Right renal cortex interstitium (tissue), 3 donors: ENCODE data around the gene SEMA5A. TPM values are rescaled to one million over a fixed set of nuclear protein-coding genes. Genes with fewer than 3 reads are reported as not detected.

Source experiments
- DNase-seq, 3 donors: peaks; one replicate each; pipeline ENCODE4 v3.0.0-alpha.2; 2013; ENCODE audit warnings: low read depth in 3 of 3, low spot score in 2 of 3
- polyA plus RNA-seq, 3 donors: library from polyadenylated mRNA; unstranded; fragments of 120-200 nt; gene quantifications; one replicate each; pipeline ENCODE4 v1.2.1, GENCODE V29; 2013; ENCODE audit not compliant: insufficient read length in 3 of 3

The SEMA5A gene
- polyA plus RNA-seq, 3 donors: 40.3 to 44.9 (median 40.9) TPM

DNA sequence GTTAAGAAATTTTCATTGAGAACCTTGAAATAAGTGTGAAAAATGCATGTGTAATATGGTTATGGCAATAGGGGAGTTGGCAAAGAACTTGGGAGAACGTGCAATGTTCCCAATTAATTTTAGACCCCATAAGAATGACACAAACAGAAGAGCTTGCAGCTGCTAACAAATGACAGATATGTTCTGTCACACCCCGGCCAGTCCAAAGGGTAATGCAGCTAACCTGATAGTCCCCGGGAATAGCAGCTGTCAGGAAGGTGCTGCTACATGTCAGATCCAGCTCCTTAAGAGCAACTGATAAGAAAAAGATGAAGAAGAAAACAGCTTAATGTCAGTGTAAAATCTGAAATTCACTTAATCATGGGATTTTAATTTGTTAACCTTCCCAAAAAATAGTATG, 30.4 kb downstream of the SEMA5A start:
- DNase-seq: no peak

DNA sequence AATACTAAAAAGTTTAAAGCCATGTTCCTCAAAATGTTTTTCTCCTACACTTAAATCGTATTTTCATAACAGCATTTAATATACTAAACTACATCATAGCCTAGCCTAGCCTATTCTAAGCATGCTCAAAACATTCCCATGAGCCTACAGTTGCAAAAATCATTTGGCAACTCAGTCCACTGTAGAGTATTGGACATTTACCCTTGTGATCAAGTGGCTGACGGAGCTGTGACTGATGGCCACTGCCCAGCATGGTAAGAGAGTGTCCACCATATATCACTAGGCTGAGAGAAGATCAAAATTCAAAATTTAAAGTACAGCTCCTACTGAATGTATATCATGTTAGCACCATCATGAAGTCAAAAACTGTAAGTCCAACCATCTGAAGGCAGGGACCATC, 30.9 kb downstream of the SEMA5A start:
- DNase-seq: no peak

DNA sequence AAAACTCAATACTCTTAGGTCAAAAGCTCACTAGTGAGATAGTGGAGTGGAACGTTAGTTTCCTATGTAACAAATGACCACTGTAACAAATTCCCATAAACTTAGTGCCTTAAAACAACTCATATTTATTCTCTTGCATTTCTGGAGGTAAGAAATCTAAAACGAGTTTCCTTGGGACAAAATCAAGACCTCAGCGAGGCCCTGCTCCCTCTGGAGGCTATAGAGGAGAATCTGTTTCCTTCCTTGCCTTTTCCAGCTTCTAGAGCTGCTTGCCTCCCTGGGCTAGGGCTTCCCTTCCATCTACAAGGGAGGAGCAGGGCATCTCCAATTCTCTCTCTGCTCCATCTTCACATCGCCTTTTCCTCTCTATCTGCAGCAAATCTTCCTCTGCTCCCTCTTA, 32.0 kb downstream of the SEMA5A start:
- DNase-seq: no peak

DNA sequence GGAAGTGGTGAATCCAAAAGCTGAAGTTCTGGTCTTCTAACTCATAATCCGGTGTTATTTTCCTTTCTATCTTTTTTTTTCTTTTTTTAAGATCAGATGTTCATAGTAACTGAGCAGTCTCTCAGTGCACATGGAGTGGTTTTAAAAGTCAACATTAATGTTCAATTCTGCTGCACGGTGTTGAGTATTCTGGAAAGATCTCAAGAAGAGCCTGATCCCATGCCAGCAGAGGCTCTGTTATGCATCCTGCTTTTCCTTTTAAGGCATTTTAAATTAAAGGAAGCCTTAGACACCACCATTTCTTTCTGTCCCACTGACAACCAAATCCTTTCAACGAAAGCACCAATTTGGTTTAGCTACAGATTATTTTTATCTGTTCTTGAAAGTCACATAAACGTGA, 33.4 kb downstream of the SEMA5A start:
- no peak for DNase-seq

DNA sequence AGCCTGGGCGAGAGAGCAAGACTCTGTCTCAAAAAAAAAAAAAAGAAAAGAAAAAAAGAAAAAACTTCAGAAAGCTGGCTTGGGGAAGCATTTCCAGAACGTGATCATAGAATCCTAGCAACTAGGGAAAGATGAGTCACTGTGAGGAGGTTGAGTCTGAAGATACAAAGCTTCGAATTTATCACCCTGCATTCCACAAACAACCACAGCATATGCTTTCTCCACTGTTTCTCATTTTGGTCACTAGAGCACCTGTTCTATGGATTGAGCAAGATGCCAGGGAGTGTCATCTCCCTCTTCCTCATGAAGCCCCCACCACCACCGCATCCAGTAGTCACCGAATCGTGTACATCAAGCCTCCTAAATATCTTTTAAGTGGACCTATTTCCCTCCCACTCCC, 37.9 kb downstream of the SEMA5A start:
- no peak for DNase-seq

DNA sequence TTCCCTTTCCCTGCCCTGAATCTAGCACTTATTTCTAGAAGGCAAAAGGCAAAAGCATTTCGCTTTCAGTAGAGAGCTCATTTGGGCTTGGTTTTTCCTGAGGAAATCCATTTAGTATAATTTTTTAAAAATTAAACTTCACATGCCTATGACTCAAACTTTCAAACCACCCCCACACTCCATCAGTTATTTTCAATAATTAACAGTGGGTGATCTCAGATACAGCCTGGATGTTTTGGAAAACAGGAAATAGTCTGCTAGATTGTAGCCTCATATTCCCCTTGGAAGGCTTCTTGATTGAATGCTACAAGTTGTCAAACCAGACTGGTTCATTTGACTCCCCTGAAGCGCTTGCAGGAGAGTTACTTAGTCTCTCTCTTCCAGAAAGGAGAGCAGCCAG, 40.6 kb downstream of the SEMA5A start:
- no peak for DNase-seq

DNA sequence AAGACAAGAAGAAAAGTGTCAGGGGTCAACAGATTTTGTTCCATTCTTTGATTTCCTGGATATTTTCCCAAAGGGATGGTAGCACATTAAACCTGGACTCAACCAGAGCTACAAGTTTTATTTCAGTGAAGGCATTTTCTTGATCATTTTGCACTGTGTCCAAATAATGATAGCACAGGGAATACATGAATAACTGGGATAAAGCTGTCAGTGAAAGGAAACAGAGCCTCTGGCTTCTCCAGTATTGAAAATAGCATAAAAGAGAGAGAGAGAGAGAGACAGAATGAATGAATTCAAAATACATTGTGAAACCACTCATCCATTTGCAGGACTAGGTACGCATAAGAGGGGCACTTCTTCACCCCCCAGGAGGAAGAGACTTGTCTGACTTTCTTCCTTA, 43.0 kb downstream of the SEMA5A start:
- no peak for DNase-seq

DNA sequence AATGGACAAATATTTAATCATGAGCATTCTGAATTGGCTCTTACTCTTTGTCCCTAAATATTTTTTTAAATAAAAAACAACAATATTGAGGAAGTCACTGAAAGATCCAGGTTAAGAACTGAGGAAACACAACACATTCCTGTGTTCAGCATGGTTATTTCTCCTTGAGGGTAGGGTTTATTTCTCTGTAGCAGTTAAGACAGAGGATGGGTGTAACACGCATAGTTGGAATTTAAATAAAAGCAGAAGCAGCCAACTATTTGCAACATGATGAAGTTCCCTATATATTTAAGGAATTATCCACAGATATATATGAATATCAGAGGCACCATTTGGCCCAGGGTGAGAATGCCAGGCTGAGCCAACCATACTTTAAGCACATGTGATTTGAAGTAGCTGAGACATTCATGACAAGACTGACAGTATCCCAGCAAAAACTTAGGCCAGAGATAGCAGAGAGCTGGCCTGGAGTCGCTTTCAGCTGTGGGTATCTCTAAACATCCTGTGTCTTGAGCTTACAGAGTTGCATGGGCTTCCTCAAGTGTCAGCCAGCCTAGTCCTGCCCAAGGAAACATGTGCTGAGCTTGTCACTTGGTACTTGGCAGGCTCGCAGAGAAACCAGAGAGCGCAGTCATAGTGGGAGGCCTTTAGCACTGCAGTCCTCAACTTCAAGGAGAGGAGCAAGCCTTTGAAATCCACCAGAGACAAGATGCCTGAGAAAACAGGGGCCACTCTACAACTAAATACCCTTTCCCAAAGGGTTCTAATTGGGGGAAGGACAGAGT, 43.6 kb downstream of the SEMA5A start:
- no peak for DNase-seq

DNA sequence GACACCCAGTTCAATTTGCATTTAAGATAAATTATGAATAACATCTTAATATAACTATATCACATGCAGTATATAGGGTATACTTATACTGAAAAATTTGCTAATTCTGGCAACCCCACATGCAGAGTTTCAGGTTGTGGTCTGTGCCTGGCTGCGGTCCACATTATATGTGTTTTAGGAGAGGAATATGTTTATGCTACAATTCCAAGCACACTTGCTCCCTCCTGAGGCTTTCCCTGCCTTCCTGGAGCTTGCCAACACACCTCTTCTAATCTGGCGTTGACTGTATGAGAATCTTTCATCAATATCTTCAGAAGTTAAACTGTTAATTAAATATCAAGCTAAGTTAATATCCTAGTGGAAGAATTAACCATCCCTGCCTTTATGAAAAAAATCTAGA, 45.2 kb downstream of the SEMA5A start:
- DNase-seq: no peak

DNA sequence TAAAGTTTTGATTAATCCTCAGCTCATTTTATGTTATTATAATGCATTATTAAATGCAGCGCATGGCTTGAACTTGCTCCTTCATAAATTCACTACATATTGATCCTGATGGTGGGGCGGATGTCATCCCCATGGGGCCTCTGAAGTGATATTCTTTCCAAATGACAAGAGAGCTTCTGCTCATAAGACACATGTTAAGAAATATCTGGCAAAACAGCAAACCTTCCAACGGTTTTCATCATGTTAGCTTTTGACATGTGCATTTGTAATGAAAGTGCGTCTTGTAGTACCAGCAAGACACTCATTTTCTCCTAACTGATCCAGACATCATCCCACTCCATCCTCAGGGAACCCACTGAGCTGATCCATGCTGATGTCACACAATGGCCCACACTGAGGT, 45.7 kb downstream of the SEMA5A start:
- no peak for DNase-seq

DNA sequence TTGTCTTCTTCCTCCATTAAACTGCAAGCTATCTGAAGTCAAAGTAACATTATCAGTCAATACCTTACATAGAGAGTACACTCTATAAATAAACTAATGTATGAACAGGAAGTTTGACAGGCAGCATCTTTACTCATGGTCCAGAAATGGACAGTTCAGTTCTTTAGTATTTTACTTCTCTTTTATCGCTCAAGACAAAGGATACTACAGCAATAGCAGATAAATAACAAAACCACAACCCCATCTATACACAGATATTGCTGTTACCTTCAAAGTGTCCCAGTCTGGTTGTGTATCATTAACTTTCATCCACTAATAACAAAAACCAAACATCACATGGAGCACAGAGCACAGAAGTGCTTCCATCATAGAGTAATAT, 46.4 kb downstream of the SEMA5A start:
- no peak for DNase-seq

DNA sequence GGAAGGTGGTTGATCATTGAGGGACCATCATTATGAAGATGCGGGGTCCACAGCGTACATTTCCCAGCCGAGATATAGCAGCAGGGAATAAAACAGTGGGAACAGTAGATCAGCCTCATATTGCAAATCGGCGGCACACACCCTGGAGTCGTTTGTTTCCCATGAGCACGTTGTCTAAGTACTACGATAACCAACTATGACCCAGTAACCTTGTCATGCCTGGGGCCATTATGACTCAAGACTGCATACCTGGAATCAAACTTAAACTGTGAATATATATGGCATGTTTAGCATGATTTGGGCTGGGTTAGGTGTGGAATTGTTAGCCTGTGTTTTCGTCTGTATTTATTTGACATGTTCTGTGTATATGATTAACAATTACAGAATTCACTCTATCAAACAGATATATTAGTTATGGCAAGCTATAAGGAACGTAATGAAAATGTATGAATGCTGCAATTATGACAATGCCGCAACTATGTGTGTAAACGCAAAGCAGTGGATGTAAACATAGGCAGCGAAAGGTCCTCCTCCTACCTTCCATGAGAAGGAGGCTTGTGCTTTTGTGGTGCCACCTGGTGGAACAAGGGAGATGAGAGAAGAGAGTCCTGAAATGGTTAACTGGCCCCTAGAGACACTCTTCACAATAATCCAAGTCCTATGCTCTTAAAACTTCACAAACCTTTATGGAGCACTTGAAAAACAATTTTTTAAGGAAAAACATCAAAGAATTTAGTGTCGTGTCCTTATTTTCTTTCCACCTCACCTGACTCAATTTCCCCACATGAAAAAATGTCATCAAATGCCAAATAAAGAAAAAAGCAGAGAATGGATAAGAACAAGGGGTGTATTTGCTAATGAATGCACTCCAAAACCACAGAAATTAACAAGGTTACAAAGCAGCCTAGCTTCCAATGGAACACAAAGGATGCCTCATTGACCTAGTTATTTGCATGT, 47.1 kb downstream of the SEMA5A start:
- no peak for DNase-seq

DNA sequence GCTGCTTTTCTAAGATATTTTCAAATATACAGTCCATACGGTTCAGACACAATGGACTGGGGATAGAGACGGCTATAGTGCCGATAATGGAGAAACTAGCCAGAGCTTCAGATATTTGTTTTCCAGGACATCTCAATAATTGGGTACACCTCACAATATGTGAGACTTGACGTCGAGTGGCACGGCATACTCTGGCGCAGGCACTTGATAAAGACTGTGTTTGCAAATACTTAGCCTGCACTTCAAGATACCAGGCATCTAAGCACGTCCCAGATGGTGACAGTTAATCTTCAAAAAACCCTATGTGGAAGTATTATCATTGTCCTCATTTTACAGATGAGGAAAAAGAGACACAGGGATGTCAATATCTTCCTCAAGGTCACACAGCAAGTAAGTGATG, 48.5 kb downstream of the SEMA5A start:
- DNase-seq: no peak

DNA sequence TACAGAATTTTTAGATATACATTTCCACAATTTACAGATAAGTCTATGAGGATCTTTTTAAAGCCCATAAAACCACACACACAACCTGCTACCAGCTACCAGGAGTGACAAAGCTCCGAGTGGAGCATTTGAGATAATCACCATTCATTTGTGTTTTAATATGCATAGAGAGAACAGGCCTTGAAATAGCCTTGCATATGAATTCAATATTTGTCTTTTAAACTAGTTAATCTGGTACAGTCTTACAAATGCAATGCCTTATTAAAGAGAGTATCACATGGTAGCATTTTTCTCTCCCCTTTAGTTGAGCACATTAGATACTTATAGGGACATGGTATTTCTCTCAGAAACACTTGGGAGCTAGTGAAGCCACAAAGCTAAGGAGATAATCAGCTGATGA, 49.1 kb downstream of the SEMA5A start:
- DNase-seq: no peak

DNA sequence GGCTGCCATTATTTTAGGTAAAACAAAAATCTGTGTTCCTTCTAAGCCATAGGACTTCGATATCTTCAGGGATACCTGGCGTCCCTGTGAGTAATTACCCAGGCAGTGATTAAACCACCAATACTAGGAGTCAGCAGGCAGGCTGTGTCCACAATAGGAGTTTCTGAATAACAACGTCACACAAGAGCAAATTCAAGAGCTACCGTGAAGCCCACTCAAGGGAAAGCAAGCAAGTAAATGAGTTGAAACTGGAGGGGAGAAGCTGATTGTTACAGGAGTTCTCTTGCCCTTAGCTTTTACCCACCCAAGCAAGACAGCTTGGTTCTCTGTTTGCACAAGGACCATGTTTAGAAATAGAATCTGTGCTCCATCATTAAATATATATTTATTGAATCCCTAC, 50.8 kb downstream of the SEMA5A start:
- DNase-seq: no peak

DNA sequence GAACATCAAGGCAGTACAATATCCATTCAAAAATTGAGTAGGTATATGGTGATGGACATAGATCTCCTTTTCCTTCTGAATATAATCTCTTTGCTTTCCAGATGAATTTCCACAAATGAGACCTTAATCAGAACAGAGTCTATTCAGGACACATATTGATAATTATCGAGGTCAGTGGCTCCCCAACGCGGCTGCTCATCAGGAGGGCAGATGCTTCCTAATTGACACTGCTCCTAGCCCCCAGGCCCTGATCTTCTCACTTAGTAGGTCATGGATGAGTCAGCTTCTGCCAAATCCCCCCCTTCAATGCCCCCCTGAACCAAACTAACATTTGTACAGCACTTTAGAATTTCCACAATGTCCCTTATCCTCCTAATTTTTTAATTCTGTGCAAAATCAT, 51.6 kb downstream of the SEMA5A start:
- DNase-seq: no peak

DNA sequence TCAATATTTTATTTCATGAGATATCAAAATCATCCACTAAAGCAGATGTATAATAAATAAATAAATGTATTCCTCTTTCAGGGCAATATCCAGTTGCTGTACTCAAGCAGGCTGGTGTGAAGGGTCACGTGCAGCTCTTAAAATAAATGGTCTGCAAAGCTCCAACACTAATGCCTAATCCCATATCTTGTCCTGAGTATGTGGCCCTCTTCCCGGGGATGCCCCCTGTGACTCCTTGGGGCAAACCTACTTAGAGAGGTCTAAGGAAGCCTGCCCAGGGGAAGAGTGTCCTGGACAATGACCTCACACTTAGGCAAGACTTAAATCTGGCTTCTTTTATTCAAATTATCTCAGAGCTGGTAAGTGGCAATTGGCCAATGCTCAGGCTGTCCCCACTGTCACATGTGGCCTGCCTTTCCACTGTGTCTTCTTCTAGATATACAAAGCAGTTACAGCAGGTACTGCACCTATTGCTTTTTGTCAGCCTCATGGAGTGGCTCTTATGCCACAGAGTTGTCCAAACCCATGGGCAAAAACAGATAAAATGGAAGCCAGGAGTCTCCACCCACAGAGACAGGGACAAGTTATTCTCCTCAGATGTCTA, 55.3 kb downstream of the SEMA5A start:
- DNase-seq: no peak

DNA sequence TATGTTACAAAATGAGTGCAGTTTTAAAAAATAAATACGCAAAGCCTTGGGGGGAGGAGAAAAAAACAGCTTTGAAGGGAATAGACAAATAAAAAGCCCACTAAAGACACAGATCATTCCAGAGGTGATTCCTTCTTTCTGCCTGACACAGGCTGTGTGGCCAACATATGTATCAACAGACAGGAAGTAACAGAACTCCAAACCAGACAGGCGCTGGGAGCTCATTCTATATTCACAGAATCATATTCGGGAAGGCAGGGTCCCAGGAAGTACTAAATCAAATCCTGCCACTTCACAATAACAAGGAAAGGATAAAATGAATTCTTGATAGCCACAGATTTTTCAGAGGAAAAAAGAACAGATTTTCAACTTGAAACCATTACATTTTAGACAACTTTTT, 62.1 kb downstream of the SEMA5A start:
- no peak for DNase-seq

DNA sequence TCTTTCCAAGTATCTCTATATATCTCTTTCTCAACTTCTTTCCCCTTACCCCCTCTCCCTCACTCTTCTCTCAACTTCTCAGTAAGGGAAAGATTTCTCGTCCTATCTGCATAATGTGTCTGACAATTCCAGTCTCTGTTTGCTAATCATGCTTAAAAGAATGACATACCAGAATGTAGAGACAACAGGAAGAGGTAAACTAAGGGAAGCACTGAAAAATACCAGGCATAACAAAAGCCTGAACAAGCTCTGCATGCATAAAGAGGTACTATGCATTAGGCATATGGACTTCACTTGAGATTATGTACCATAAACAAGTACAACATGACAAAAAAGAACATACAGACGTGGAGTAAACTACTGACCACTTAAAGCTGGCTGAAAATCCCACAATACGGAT, 62.6 kb downstream of the SEMA5A start:
- no peak for DNase-seq

DNA sequence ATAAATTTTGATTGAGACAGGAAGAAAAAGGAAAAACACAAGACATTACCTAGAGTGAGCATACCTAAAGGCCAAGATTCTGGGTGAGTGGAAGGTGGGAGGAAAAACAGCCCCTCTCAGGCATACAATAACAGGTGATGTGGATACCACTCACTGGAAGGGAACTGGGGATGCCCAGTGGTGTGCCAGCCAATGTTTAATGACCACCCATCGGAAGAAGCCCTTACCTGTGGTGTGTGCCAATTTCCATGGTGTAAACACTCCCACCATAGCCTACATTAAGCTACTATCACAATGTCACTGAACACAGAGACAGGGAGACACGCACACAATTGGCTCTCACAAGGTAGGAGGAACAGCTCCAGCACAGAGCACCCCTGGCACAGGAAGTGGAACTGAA, 63.5 kb downstream of the SEMA5A start:
- DNase-seq: no peak

DNA sequence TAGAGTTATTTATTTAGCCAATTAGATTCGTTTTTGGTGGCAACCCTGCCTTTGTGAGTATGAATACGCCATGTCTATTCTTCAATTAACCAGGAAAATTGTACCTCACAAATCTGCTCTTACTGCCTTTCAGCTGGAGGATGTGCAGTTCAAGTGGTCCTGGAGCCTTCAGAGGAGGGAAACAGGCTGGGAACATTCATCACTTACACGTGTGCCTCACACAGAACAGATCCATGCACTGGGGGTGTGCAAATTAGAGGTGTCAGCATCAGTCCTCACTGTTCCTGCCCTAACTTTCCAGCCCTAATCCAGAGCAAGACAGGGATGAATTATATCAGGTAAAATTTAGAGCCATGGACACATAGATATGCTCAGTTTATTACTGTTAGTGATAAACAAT, 65.4 kb downstream of the SEMA5A start:
- DNase-seq: no peak

DNA sequence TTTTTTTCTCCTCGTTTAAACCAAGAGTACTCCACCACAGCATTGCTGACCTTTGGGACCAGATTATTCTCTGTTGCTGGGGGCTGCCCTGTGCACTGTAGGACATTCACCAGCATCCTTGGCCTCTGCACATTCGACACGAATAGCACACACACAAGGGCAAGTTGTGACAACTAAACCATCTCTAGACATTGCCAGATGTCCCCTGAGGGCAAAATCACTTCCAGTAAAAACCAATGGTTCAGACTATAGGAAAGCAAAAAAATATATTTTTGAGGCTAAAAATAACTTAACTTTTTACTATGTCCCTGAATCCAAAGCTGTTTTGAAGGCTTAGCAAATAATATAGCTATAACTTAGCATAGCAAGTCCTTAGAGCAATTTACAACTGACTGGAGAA, 65.9 kb downstream of the SEMA5A start:
- no peak for DNase-seq
